ENCODE results near the gene SNAI3. TPM values are rescaled to one million over a fixed set of nuclear protein-coding genes. Genes with fewer than 3 reads are reported as not detected.

SNAI3 gene
- total and polyA plus RNA-seq, 2 donors (not counting 1 experiment from before 2014, with no cell fraction given): 6.5 to 8.8 TPM

DNA sequence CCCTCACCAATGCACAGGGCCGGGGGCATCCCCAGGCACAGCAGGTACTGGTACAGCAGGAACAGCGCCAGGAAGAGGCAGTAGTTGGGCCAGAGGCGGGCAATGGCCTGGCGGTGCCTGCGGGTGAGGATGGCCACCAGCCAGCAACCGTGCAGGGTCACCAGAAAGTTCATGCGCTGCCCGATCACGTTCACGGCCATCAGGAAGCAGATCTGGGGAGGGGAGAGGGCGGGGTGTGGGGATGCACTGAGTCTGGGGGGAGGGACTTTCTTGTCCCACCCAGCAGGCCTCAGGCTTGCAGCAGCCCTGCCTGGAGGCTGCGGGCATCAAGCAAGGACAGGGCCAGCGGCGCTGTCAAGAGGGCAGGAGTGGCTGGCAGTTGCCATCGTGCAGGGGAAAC is 45.4 kb upstream of the SNAI3 start:
- no peak overlapping the region for H3K9ac ChIP-seq (ENCODE audit: low read length)
- POLR2A ChIA-PET: no interaction called here
- H3K79me2 ChIP-seq (ENCODE audit: control insufficient read depth, insufficient read depth, low read length): peaks cover 10% of the 10 kb centered on the region
- no peaks in the 10 kb centered on the region for H3K4me1 ChIP-seq (ENCODE audit: control insufficient read depth in 2 of 2, insufficient read depth in 2 of 2, low read length in 2 of 2)
- H3K36me3 ChIP-seq (replicated peaks in 1 of 2; ENCODE audit: control extremely low read depth in 1 of 2, control insufficient read depth in 1 of 2, extremely low read depth in 1 of 2, insufficient read depth in 2 of 2, low read length in 1 of 2): peaks cover 0 to 49% of the 10 kb centered on the region in 2 experiments
- H3K27ac ChIP-seq (ENCODE audit: low read length in 2 of 2): no peak overlapping the region
- H3K27ac Mint-ChIP-seq: no peak overlapping the region
- peaks cover 8% of the 10 kb centered on the region for H4K20me1 ChIP-seq (ENCODE audit: control insufficient read depth, insufficient read depth, low read length, poor library complexity, severe bottlenecking)
- intact Hi-C loops (cut with micrococcal nuclease): no loop called here
- H3K4me3 Mint-ChIP-seq: no peak overlapping the region
- 93% methylated on average over 7 of the region's 15 CpGs for WGBS (ENCODE audit: insufficient coverage)
- ATAC-seq (ENCODE audit: low read depth) (no peak), DNase-seq (no peak)
- H2AFZ ChIP-seq (ENCODE audit: insufficient read depth, low read depth, low read length, poor library complexity, severe bottlenecking): no peak overlapping the region
- no peaks in the 10 kb centered on the region for H3K27me3 ChIP-seq (replicated peaks in 1 of 4; ENCODE audit: control extremely low read depth in 1 of 4, control insufficient read depth in 3 of 4, insufficient read depth in 4 of 4, low read length in 3 of 4)
- H3K4me2 ChIP-seq (replicated peaks; ENCODE audit: low read depth, low read length, poor library complexity, severe bottlenecking): no peak overlapping the region
- no peak overlapping the region for H3K4me3 ChIP-seq (ENCODE audit: control extremely low read depth in 1 of 5, extremely low read depth in 1 of 5, insufficient read depth in 1 of 5, low read depth in 2 of 5, low read length in 4 of 5)
- H3K27me3 Mint-ChIP-seq: no peaks in the 10 kb centered on the region
- TF ChIP-seq, protein P1, sequence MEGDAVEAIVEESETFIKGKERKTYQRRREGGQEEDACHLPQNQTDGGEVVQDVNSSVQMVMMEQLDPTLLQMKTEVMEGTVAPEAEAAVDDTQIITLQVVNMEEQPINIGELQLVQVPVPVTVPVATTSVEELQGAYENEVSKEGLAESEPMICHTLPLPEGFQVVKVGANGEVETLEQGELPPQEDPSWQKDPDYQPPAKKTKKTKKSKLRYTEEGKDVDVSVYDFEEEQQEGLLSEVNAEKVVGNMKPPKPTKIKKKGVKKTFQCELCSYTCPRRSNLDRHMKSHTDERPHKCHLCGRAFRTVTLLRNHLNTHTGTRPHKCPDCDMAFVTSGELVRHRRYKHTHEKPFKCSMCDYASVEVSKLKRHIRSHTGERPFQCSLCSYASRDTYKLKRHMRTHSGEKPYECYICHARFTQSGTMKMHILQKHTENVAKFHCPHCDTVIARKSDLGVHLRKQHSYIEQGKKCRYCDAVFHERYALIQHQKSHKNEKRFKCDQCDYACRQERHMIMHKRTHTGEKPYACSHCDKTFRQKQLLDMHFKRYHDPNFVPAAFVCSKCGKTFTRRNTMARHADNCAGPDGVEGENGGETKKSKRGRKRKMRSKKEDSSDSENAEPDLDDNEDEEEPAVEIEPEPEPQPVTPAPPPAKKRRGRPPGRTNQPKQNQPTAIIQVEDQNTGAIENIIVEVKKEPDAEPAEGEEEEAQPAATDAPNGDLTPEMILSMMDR (IDR thresholded peaks at IDR 0.05): no peak
- TF ChIP-seq EZH2 (IDR thresholded peaks at IDR 0.05; ENCODE audit: borderline replicate concordance, insufficient read depth, low read depth, low read length, poor library complexity, severe bottlenecking): no peak
- H3K4me1 Mint-ChIP-seq: no peaks in the 10 kb centered on the region
- no peaks in the 10 kb centered on the region for H3K9me3 ChIP-seq (ENCODE audit: control extremely low read depth in 1 of 3, control insufficient read depth in 2 of 3, insufficient read depth in 1 of 3, low read length in 2 of 3)
- no peaks in the 10 kb centered on the region for H3K9me3 Mint-ChIP-seq (ENCODE audit: insufficient read depth)
- CTCF ChIA-PET: no interaction called here

DNA sequence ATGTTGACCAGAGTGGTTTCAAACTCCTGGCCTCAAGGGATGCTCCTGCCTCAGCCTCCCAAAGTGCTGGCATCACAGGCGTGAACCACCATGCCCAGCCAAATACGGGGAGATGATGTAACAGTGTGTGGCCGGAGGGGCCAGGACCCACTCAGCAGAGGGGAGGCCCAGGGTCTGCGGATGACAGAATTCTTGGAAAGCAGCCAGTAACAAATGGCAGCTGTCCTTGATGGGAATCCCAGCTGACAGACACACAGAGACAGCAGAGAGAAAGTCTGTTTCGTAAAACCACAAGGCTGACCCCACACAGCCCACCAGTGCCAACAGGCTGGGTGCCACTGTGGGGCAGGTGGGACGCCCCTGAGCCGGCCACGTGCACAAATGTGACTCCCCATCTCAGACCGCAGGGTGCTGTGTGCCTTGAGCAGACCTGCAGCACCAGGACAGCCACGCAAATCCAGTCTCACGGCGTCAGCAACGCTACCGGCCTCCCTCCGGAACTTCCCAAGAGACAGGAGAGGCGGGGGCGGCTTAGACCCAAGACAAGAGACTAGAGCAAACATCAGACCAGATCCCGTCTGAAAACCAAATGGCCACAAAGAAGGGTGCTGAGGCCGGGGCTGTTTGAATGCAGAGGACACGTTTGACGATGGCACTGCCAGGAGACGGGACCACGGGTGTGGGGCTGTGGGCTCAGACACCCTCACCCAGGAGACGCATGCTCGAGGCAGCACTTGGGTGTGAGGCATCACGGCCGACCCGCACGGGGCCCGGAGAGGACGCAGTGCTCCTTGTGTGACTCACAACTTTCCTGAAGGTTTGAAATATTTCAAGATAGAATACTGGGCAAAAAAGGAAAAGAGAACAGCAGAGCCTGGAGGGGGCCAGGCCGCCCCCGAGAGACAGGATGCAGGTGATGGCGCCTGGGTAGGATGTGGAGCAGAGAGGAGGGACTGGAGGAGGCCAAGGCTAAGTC is 44.6 kb upstream of the SNAI3 start:
- H3K4me1 ChIP-seq (ENCODE audit: control insufficient read depth in 2 of 2, insufficient read depth in 2 of 2, low read length in 2 of 2): no peaks in the 10 kb centered on the region
- no peak overlapping the region for H3K27ac Mint-ChIP-seq
- DNase-seq (no peak), ATAC-seq (ENCODE audit: low read depth) (no peak)
- H3K9me3 Mint-ChIP-seq (ENCODE audit: insufficient read depth): no peaks in the 10 kb centered on the region
- H3K4me3 Mint-ChIP-seq: no peak overlapping the region
- ChIA-PET CTCF (no interaction called here), POLR2A (no interaction called here)
- H2AFZ ChIP-seq (ENCODE audit: insufficient read depth, low read depth, low read length, poor library complexity, severe bottlenecking): no peak overlapping the region
- no peaks in the 10 kb centered on the region for H3K27me3 Mint-ChIP-seq
- H3K27me3 ChIP-seq (replicated peaks in 1 of 4; ENCODE audit: control extremely low read depth in 1 of 4, control insufficient read depth in 3 of 4, insufficient read depth in 4 of 4, low read length in 3 of 4): no peaks in the 10 kb centered on the region
- no peaks in the 10 kb centered on the region for H3K4me1 Mint-ChIP-seq
- intact Hi-C loops (cut with micrococcal nuclease): no loop called here
- peaks cover 10% of the 10 kb centered on the region for H3K79me2 ChIP-seq (ENCODE audit: control insufficient read depth, insufficient read depth, low read length)
- H3K9ac ChIP-seq (ENCODE audit: low read length): no peak overlapping the region
- no peak for TF ChIP-seq EZH2 (IDR thresholded peaks at IDR 0.05; ENCODE audit: borderline replicate concordance, insufficient read depth, low read depth, low read length, poor library complexity, severe bottlenecking)
- TF ChIP-seq, protein P1 (IDR thresholded peaks at IDR 0.05): no peak
- H4K20me1 ChIP-seq (ENCODE audit: control insufficient read depth, insufficient read depth, low read length, poor library complexity, severe bottlenecking): peaks cover 5% of the 10 kb centered on the region
- H3K4me2 ChIP-seq (replicated peaks; ENCODE audit: low read depth, low read length, poor library complexity, severe bottlenecking): no peak overlapping the region
- no peaks in the 10 kb centered on the region for H3K9me3 ChIP-seq (ENCODE audit: control extremely low read depth in 1 of 3, control insufficient read depth in 2 of 3, insufficient read depth in 1 of 3, low read length in 2 of 3)
- 93% methylated on average over 34 of the region's 34 CpGs for WGBS (ENCODE audit: insufficient coverage)
- no peak overlapping the region for H3K4me3 ChIP-seq (ENCODE audit: control extremely low read depth in 1 of 5, extremely low read depth in 1 of 5, insufficient read depth in 1 of 5, low read depth in 2 of 5, low read length in 4 of 5)
- peaks cover 0 to 52% of the 10 kb centered on the region in 2 experiments for H3K36me3 ChIP-seq (replicated peaks in 1 of 2; ENCODE audit: control extremely low read depth in 1 of 2, control insufficient read depth in 1 of 2, extremely low read depth in 1 of 2, insufficient read depth in 2 of 2, low read length in 1 of 2)
- no peak overlapping the region for H3K27ac ChIP-seq (ENCODE audit: low read length in 2 of 2)

All from B cell (primary cell).